H1 (cell line): ENCODE results near the gene SLC36A4.
A peak's percentile ranks its signal among the peaks of the same experiment; 100 is the strongest.

Source experiments
- CBX5 ChIP-seq: fragments of 300-800, 300-1000 bp; sonication (generic); IDR thresholded peaks from 2 replicates; pipeline ENCODE4 v1.7.1; 2016; ENCODE audit warnings: antibody characterized with exemption, low read length, low read depth
- EP300 ChIP-seq, 2 experiments: IDR thresholded peaks; 1 replicate in 1 of 2; 2 replicates in 1 of 2; pipeline ENCODE4 v1.6.1; 2011 to 2012; ENCODE audit warnings: low read depth in 2 of 2, low read length in 2 of 2, mild to moderate bottlenecking in 2 of 2, borderline replicate concordance in 1 of 2, inconsistent platforms in 1 of 2, moderate library complexity in 1 of 2
- EZH2 ChIP-seq: fragments of 200-600 bp; sonication (generic); IDR thresholded peaks from 2 replicates; pipeline ENCODE4 v1.7.1; 2012; ENCODE audit warnings: low read depth, mild to moderate bottlenecking, moderate library complexity, low read length, inconsistent platforms; ENCODE audit not compliant: severe bottlenecking
- POLR2A ChIP-seq, 2 experiments: IDR thresholded peaks; 1 replicate in 1 of 2; 2 replicates in 1 of 2; pipeline ENCODE4 v1.6.1; 2011; ENCODE audit warnings: low read depth in 2 of 2, low read length in 2 of 2, mild to moderate bottlenecking in 2 of 2; ENCODE audit errors: control extremely low read depth in 1 of 2
- POLR2AphosphoS5 ChIP-seq: IDR thresholded peaks from 2 replicates; pipeline ENCODE4 v1.6.1; 2011; ENCODE audit warnings: low read depth, low read length
- SIX5 ChIP-seq: IDR thresholded peaks from 2 replicates; pipeline ENCODE4 v1.6.1; 2011; ENCODE audit warnings: mild to moderate bottlenecking, low read depth, low read length
- SP1 ChIP-seq: IDR thresholded peaks from 2 replicates; pipeline ENCODE4 v1.6.1; 2011; ENCODE audit warnings: low read depth, low read length
- TBP ChIP-seq: IDR thresholded peaks from 2 replicates; pipeline ENCODE4 v1.6.1; 2011; ENCODE audit warnings: low read depth, low read length, improper control_type of control experiment
- TF ChIP-seq, protein P1 (sequence below), 3 experiments: IDR thresholded peaks; 1 replicate in 2 of 3; 2 replicates in 1 of 3; pipeline versions ENCODE4 v1.5.1 to v1.6.1; 2011; ENCODE audit warnings: low read length in 3 of 3, mild to moderate bottlenecking in 3 of 3, inconsistent platforms in 2 of 3, low read depth in 1 of 3, moderate library complexity in 1 of 3; ENCODE audit not compliant: insufficient read depth in 1 of 3; ENCODE audit errors: control extremely low read depth in 1 of 3

DNA sequence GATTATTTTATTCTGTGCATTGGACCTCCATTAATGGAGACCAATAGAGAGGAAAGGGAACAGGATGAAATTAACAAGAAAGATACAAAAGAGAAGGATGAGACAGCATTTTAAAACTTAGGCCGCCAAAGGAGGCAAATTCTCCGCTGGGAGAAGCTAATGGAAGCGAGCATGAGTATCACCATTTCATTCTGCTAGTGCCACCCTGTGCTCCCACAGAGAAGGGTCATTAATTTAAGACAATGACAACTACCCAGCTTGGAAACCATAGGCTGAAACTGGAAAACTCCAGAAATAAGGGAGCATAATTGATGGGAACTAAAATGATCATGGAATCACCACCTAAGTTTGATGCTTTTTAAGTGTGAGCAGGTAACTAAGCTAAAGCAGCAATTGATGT, 69.2 kb downstream of the SLC36A4 start:
- TF ChIP-seq, protein P1, sequence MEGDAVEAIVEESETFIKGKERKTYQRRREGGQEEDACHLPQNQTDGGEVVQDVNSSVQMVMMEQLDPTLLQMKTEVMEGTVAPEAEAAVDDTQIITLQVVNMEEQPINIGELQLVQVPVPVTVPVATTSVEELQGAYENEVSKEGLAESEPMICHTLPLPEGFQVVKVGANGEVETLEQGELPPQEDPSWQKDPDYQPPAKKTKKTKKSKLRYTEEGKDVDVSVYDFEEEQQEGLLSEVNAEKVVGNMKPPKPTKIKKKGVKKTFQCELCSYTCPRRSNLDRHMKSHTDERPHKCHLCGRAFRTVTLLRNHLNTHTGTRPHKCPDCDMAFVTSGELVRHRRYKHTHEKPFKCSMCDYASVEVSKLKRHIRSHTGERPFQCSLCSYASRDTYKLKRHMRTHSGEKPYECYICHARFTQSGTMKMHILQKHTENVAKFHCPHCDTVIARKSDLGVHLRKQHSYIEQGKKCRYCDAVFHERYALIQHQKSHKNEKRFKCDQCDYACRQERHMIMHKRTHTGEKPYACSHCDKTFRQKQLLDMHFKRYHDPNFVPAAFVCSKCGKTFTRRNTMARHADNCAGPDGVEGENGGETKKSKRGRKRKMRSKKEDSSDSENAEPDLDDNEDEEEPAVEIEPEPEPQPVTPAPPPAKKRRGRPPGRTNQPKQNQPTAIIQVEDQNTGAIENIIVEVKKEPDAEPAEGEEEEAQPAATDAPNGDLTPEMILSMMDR (IDR thresholded peaks at IDR 0.05; ENCODE audit: control extremely low read depth in 1 of 3, insufficient read depth in 1 of 3, low read depth in 1 of 3, low read length in 3 of 3): peak in 2 of 3 experiments; percentile 6 to 28; a peak in 2 of 4 replicates
- no peak for TF ChIP-seq SP1
- TF ChIP-seq POLR2A (IDR thresholded peaks at IDR 0.05; ENCODE audit: control extremely low read depth in 1 of 2, low read depth in 2 of 2, low read length in 2 of 2): no peak
- no peak for TF ChIP-seq POLR2AphosphoS5
- no peak for TF ChIP-seq TBP
- no peak for TF ChIP-seq EP300 (IDR thresholded peaks at IDR 0.05; ENCODE audit: borderline replicate concordance in 1 of 2, low read depth in 2 of 2, low read length in 2 of 2)
- TF ChIP-seq SIX5: no peak
- TF ChIP-seq EZH2: no peak
- no peak for TF ChIP-seq CBX5
